GM21723 (cell line): ENCODE data around the gene WASF1.
"Not testable (repeated sequence)": the region's sequence is repeated elsewhere in the genome, so short reads cannot be mapped to it uniquely, and the experiment has no call there.

Source experiments
- ATAC-seq: cut with Tn5 transposase; IDR thresholded peaks from one replicate; pipeline ENCODE4 v1.9.1; 2021; ENCODE audit warnings: mild to moderate bottlenecking, moderate library complexity; ENCODE audit not compliant: unreplicated experiment

Gene WASF1

GRCh38 chr6:110178626-110179405, 654 bp downstream of the WASF1 start:
- ATAC-seq: peak; percentile 42

GRCh38 chr6:110173506-110174132, 5.9 kb downstream of the WASF1 start:
- no peak for ATAC-seq

GRCh38 chr6:110170081-110170480, 9.4 kb downstream of the WASF1 start:
- ATAC-seq: no peak

GRCh38 chr6:110158479-110158878, 21.0 kb downstream of the WASF1 start:
- ATAC-seq: no peak

GRCh38 chr6:110147870-110148269, 31.6 kb downstream of the WASF1 start:
- no peak for ATAC-seq

- ATAC-seq: no peak
Measured at GRCh38 chr6:110140650-110141049, 38.8 kb downstream of the WASF1 start.

GRCh38 chr6:110139052-110139451, 40.4 kb downstream of the WASF1 start:
- no peak for ATAC-seq

- no peak for ATAC-seq
Measured at GRCh38 chr6:110137924-110138887, 41.3 kb downstream of the WASF1 start.

- no peak for ATAC-seq
Measured at GRCh38 chr6:110130362-110130761, 49.1 kb downstream of the WASF1 start.

- no peak for ATAC-seq
Measured at GRCh38 chr6:110128418-110128817, 51.1 kb downstream of the WASF1 start.

- no peak for ATAC-seq
Measured at GRCh38 chr6:110125361-110125760, 54.1 kb downstream of the WASF1 start.

- ATAC-seq: not testable (repeated sequence)
Measured at GRCh38 chr6:110121655-110122054, 57.8 kb downstream of the WASF1 start.

GRCh38 chr6:110116258-110116657, 63.2 kb downstream of the WASF1 start:
- ATAC-seq: no peak

GRCh38 chr6:110114004-110114403, 65.5 kb downstream of the WASF1 start:
- no peak for ATAC-seq

GRCh38 chr6:110105296-110105695, 74.2 kb downstream of the WASF1 start:
- ATAC-seq: no peak

- no peak for ATAC-seq
Measured at GRCh38 chr6:110103260-110103659, 76.2 kb downstream of the WASF1 start.

GRCh38 chr6:110102411-110102810, 77.1 kb downstream of the WASF1 start:
- peak; percentile 47 for ATAC-seq

- no peak for ATAC-seq
Measured at GRCh38 chr6:110101885-110102284, 77.6 kb downstream of the WASF1 start.

- ATAC-seq: no peak
Measured at GRCh38 chr6:110098511-110099116, 80.9 kb downstream of the WASF1 start.

GRCh38 chr6:110097443-110097842, 82.0 kb downstream of the WASF1 start:
- no peak for ATAC-seq

- no peak for ATAC-seq
Measured at GRCh38 chr6:110095935-110096334, 83.5 kb downstream of the WASF1 start.
